GM19455 (cell line): ENCODE measurements around the gene ZNF638.

Experiments
- ATAC-seq: cut with Tn5 transposase; IDR thresholded peaks from one replicate; pipeline ENCODE4 v1.9.1; 2021; ENCODE audit not compliant: unreplicated experiment

The ZNF638 gene

GRCh38 chr2:71336384-71336783, 4.8 kb downstream of the ZNF638 start:
- no peak for ATAC-seq

- no peak for ATAC-seq
Observed at GRCh38 chr2:71336802-71337201, 5.2 kb downstream of the ZNF638 start.

- ATAC-seq: no peak
Observed at GRCh38 chr2:71337776-71338175, 6.2 kb downstream of the ZNF638 start.

GRCh38 chr2:71339685-71340084, 8.1 kb downstream of the ZNF638 start:
- no peak for ATAC-seq

DNA sequence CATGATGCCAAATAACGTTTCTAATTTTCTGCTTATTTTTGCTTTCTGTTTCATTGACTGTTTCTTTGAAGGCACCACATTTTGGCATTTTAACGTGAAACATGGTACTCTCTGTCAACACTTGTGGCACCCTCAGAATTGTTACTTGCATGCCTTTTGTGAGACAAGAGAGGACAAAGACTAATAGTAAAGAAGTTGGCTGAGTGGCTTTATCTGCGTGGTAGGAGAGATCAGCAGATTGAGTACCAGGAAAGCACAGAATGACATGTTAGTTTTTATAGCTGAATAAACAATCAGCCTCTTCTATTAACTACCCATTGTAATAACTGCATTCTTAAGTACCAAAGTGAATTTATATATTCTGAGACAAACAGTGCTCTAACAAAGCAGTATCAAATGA, 8.6 kb downstream of the ZNF638 start:
- no peak for ATAC-seq

GRCh38 chr2:71341645-71342044, 10.1 kb downstream of the ZNF638 start:
- no peak for ATAC-seq

DNA sequence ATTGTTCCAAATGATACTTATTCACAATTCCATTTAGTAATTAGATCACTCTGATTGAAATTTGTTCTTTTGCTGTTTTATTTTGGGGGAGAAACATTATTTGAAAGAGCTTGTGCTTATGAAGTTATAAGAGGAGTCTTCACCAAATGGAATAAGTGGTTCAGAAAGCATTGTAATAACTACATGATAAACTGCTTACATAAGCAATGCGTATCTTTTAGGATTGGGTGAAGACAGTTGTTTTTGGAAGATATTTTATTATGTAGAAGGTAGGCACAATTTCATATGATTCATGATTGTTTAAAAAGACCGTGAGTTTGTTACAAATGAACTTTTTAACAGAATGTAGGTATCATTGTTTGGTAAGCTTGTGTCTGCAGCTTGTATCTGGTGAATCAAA, 14.5 kb downstream of the ZNF638 start:
- ATAC-seq: no peak

DNA sequence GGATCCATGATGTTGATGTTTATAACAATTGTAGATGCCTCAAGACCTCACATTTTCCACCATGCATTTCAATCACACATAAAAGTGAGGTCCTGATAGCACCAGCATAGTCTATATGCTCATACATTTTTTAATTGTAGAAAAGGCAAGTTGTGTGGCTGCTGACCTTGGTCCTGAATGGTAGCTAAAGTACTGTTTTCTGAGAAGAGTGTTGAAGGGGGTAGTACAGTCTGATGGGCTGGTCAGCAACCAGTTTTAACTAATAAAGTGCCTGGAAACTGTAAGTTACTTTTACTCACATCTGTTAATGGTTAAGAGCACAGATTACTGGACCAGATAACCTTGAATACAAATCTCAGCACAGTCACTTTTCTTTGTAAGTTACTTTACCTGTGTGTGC, 15.9 kb downstream of the ZNF638 start:
- ATAC-seq: no peak

DNA sequence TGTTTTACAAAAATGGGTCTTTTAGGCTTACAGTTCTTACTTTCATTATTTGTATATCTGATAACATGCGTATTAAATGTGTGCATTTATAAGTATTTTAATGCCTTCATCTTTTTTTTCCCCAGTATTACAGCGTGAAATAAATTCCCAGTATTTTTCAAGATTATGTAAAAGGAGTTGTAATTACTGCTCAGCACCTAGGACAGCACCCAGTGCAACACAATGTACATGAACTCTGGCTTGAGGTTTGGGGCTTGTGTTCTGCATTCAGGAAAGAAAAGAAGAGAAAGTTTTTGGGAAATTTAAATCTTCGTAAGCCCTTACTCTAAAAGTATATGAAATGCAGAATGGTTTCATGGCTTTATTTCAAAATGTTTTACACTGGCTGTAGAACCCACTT, 16.7 kb downstream of the ZNF638 start:
- ATAC-seq: no peak

GRCh38 chr2:71353248-71353647, 21.7 kb downstream of the ZNF638 start:
- ATAC-seq: no peak

- no peak for ATAC-seq
Observed at GRCh38 chr2:71358931-71359671, 27.5 kb downstream of the ZNF638 start.

GRCh38 chr2:71360434-71360975, 28.9 kb downstream of the ZNF638 start:
- ATAC-seq: no peak

DNA sequence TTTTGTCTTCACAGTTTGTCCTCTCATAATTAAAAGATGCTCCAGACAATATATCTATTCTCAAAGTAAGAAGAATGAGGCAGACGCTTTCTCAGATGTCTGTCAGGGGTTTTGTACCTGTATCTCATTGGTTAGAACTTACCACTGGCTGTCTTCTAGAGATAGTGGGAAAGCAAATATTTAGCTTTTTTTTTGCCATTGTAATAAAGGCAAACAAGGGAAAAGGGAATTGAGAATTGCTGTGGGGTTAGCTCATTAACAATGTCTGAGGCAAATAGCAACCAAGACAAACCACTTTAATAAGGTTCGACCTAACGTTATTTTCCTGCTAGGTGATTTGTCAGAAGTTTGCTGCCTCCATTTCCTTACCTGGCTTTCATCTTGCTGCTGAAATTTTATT, 30.0 kb downstream of the ZNF638 start:
- no peak for ATAC-seq

GRCh38 chr2:71362447-71362846, 30.9 kb downstream of the ZNF638 start:
- no peak for ATAC-seq

GRCh38 chr2:71370015-71370414, 38.4 kb downstream of the ZNF638 start:
- no peak for ATAC-seq

DNA sequence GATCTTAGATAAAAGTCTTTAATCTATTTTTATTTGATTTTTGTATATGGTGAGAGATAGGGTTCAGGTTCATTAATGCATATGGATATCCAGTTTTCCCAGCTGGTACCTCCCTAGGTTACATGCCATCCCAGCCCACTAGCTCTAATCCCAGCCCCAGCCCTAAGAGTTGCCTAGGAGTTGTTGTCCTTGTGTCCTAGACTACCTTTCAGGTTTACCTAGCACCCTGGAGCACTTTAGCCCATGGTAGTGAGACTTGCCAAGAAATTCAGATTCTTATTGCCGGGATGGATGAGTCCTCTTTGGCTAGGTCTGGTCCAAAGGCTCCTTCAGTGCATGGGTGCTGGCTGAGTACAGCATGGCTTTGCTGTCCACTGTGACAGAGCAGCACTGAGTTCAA, 40.5 kb downstream of the ZNF638 start:
- ATAC-seq: no peak

GRCh38 chr2:71379086-71379485, 47.5 kb downstream of the ZNF638 start:
- no peak for ATAC-seq

DNA sequence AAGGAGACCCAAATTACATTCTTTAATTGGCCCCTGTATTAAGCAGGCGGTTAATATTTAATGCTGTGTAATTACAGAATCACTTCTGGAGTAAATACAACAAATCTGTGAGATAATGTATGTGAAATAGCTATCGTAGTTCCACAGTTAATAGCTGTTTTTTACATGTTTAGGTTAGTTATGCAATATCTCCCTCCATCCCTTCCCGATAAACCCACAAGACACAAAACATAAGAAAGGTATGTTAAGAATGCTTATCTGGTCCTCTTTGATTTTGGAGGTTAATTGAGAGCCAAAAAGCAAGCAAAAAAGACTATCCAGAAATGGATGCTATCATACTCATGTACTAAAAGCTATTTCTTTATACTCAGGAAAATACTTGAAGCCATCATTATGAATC, 49.1 kb downstream of the ZNF638 start:
- no peak for ATAC-seq

DNA sequence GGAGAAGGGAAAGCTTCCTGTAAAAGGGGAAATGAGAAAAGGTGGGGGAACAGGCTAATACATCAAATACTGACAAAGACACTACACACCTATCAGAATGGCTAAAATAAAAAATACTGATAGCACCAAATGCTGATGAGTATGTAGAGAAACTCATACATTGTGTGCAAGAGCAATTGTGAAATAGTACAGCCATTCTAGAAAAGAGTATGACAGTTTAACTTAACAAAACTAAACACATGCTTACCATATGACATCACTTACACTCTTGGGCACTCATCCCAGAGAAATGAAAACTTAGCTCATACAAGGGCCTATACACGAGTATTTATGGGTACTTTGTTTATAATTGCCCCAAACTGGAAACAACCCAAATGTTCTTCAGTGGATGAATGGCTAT, 53.4 kb downstream of the ZNF638 start:
- no peak for ATAC-seq

- ATAC-seq: no peak
Observed at GRCh38 chr2:71388214-71388613, 56.6 kb downstream of the ZNF638 start.

- no peak for ATAC-seq
Observed at GRCh38 chr2:71389384-71390072, 57.9 kb downstream of the ZNF638 start.

DNA sequence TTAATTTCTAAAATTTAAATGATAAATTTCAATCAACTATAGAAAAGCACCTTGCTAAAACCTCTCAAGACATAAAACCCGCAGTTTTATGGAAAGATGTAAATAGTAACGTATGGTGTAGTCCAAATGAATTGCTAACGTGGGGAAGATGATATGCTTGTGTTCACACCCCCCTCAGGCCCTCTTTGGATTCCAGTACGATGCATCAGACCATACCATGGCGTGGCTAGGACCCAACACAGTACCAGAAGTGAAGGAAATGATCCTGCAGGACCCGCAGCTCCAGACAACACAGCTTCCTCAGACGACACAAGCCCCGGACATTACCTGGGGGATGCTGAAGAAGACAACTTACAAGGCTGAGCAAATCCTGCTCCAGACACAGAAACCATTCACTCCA, 61.6 kb downstream of the ZNF638 start:
- no peak for ATAC-seq
